ENCODE results near the gene C16orf95. TPM values are rescaled to one million over a fixed set of nuclear protein-coding genes. Genes with fewer than 3 reads are reported as not detected.

Gene C16orf95
- total RNA-seq, 4 donors from 2014 or later: 0.38 to 0.95 (median 0.85) TPM

DNA sequence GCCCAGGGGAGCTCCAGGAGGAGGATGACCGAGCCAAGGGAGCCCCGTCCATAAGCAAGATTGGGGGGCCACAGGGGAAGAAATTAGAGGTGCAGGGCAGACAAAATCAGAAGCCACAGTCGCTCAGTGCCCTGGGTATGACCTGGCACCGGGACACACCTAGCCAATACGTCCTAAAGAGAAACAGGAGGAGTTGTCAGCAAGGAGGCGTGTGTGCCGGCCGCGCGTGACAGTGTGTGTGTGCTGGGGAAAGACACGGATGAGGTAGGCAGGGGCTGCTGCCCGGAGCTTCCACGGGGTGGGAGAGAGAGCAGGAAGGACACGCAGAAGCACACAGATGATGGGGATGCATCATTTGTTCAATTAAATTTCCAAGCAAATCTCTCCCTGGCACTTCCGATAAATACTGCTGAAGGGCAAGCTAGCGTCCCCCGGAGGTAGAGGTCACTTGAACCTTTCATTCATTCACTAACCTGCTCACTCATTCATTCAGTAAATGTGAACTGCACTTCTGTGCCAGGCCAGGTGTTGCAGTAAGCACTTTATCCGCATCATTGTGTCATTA, 38.0 kb downstream of the C16orf95 start:
- WGBS, 2 donors: 78 to 80% methylated on average over 14 to 17 of the region's 18 CpGs
- Histone ChIP-seq H3K27ac (no peak overlapping the region), H3K4me3 (no peak overlapping the region), H3K36me3 (no peaks in the 10 kb centered on the region), H3K4me1 (peaks cover 3 to 24% (median 14%) of the 10 kb centered on the region in 3 donors), H3K9me3 (no peaks in the 10 kb centered on the region), H3K27me3 (peaks cover 0 to 24% (median 0%) of the 10 kb centered on the region in 4 donors)
- intact Hi-C loops (cut with DNase I): no loop called here
- no peak for DNase-seq
- TF ChIP-seq POLR2A (IDR thresholded peaks at IDR 0.05): no peak
- TF ChIP-seq, protein P1, sequence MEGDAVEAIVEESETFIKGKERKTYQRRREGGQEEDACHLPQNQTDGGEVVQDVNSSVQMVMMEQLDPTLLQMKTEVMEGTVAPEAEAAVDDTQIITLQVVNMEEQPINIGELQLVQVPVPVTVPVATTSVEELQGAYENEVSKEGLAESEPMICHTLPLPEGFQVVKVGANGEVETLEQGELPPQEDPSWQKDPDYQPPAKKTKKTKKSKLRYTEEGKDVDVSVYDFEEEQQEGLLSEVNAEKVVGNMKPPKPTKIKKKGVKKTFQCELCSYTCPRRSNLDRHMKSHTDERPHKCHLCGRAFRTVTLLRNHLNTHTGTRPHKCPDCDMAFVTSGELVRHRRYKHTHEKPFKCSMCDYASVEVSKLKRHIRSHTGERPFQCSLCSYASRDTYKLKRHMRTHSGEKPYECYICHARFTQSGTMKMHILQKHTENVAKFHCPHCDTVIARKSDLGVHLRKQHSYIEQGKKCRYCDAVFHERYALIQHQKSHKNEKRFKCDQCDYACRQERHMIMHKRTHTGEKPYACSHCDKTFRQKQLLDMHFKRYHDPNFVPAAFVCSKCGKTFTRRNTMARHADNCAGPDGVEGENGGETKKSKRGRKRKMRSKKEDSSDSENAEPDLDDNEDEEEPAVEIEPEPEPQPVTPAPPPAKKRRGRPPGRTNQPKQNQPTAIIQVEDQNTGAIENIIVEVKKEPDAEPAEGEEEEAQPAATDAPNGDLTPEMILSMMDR (IDR thresholded peaks at IDR 0.05): no peak

DNA sequence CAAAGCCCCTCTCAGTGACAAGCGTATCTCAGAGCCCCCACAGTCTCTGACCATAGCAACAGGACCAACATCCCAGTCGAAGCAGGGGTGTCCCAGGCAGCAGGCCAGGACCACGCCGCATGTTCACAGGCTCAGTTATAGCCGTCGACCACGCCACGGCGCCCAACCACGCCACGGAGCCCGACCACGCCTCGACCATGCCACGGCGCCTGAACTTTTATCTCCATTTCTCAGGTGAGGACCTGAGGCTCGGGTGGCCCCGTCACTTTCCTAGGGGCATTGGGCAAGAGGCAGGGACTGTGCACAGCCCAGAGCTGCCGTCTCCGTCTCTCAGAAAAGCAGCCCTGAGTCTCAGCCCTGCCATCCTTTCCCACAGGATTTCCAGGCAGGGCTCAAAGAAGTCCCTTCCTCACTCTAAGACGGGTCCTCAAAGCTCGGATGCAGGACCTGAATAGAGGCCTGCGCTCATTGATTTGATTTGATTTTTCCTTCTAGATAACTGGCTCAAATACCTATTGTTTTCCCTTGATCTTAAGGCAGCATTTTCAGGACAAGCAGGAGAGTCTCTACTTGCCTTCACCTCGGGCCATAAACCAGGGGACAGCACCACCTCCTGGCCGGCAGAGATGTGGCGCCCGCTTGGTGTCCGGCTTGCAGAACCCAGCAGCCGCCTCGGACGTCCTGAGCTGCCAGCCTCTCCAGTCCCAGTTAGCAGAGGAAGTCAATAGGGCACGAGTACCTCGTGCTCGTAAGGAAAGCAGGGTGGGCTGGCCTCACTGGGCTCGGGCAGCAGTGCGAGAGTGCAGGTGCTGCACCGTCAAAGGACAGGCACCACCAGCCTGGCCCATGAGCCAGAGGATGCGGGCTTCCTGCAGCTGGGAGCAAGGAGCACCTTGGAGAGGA, 38.8 kb downstream of the C16orf95 start:
- 25 to 32% methylated on average over 9 to 24 of the region's 38 CpGs for WGBS, 2 donors
- H3K4me3 ChIP-seq: no peak overlapping the region
- H3K9me3 ChIP-seq: no peaks in the 10 kb centered on the region
- H3K27ac ChIP-seq: no peak overlapping the region
- intact Hi-C loops (cut with DNase I): no loop called here
- H3K36me3 ChIP-seq: no peaks in the 10 kb centered on the region
- DNase-seq: no peak
- peaks cover 3 to 24% (median 14%) of the 10 kb centered on the region in 3 donors for H3K4me1 ChIP-seq
- TF ChIP-seq, protein P1 (IDR thresholded peaks at IDR 0.05): peak; percentile 55 to 88 (median 82)
- no peak for TF ChIP-seq POLR2A (IDR thresholded peaks at IDR 0.05)
- peaks cover 0 to 24% (median 0%) of the 10 kb centered on the region in 4 donors for H3K27me3 ChIP-seq

DNA sequence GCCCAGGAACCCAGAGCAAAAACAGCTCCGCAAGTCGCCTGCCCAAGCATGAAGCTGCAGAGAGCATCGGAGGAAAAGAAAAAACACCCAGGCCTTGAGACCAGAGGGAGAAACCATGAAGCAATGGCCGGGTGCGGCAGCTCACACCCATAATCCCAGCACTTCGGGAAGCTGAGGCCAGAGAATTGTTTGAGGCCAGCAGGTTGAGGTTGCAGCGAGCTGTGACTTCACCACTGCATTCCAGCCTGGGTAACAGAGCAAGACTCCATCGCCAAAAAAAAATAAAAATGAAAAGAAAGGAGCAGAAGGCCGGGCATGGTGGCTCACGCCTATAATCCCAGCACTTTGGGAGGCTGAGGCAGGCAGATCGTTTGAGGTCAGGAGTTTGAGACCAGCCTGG, 40.3 kb downstream of the C16orf95 start:
- 59 to 76% methylated on average over 8 to 11 of the region's 11 CpGs for WGBS, 2 donors
- Histone ChIP-seq H3K4me1 (peaks cover 3 to 24% (median 14%) of the 10 kb centered on the region in 3 donors), H3K9me3 (no peaks in the 10 kb centered on the region), H3K27me3 (peaks cover 0 to 27% (median 0%) of the 10 kb centered on the region in 4 donors), H3K36me3 (no peaks in the 10 kb centered on the region), H3K4me3 (no peak overlapping the region), H3K27ac (no peak overlapping the region)
- intact Hi-C loops (cut with DNase I): no loop called here
- no peak for TF ChIP-seq POLR2A (IDR thresholded peaks at IDR 0.05)
- TF ChIP-seq, protein P1 (IDR thresholded peaks at IDR 0.05): no peak
- no peak for DNase-seq

- DNase-seq: no peak
- TF ChIP-seq, protein P1 (IDR thresholded peaks at IDR 0.05): no peak
- no peak for TF ChIP-seq POLR2A (IDR thresholded peaks at IDR 0.05)
- WGBS, 2 donors: 74 to 80% methylated on average over 14 to 15 of the region's 16 CpGs
- Histone ChIP-seq H3K4me3 (no peak overlapping the region), H3K4me1 (peaks cover 3 to 24% (median 14%) of the 10 kb centered on the region in 3 donors), H3K27me3 (peaks cover 0 to 28% (median 0%) of the 10 kb centered on the region in 4 donors), H3K9me3 (no peaks in the 10 kb centered on the region), H3K36me3 (no peaks in the 10 kb centered on the region), H3K27ac (no peak overlapping the region)
- intact Hi-C loops (cut with DNase I): no loop called here
These were observed 41.0 kb downstream of the C16orf95 start for GRCh38 chr16:87276091-87276701.
